AG04449 (cell line): Measurements from ENCODE around the gene PRAC1.
A peak's percentile ranks its signal among the peaks of the same experiment; 100 is the strongest.

Experiments
- CTCF ChIA-PET: fragments of 350-600 bp; formaldehyde crosslinking; extraction: SDS; loops from one replicate; lab custom pipeline; 2021; ENCODE audit warnings: antibody characterized with exemption; lab: Yijun Ruan, JAX
- POLR2A ChIA-PET: fragments of 400-600, 350-600 bp; formaldehyde crosslinking; extraction: SDS; loops from one replicate; lab custom pipeline; 2020; ENCODE audit warnings: antibody characterized with exemption, inconsistent platforms; lab: Yijun Ruan, JAX
- DNase-seq: peaks from one replicate; pipeline ENCODE4 v3.0.0-alpha.2; 2010; ENCODE audit warnings: low read depth, low spot score
- H3K4me3 ChIP-seq: 2 replicates; pipeline ENCODE4 v1.5.1; 2011; ENCODE audit warnings: low read depth, mild to moderate bottlenecking, control low read depth, low read length
- TF ChIP-seq, protein P1 (sequence below): IDR thresholded peaks from one replicate; pipeline ENCODE4 v1.5.1; 2011; ENCODE audit warnings: mild to moderate bottlenecking, moderate library complexity, low read length, control low read depth, inconsistent platforms; ENCODE audit not compliant: insufficient read depth; ENCODE audit errors: missing control alignments

The PRAC1 gene

DNA sequence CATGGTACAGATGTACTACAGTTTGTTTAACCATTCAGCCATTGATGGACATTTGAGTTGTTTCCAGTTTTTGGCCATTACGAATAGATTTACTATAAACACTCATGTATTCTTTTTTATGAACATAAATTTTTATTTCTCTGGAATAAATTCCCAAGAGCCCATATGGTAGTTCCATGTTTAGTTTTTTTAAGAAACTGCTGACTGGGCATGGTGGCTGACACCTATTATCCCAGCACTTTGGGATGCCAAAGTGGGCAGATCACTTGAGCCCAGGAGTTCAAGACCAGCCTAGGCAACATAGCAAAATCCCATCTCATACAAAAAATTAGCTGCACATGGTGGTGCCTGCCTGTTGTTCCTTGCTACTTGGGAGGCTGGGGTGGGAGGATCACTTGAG is 30.3 kb downstream of the PRAC1 start:
- TF ChIP-seq, protein P1, sequence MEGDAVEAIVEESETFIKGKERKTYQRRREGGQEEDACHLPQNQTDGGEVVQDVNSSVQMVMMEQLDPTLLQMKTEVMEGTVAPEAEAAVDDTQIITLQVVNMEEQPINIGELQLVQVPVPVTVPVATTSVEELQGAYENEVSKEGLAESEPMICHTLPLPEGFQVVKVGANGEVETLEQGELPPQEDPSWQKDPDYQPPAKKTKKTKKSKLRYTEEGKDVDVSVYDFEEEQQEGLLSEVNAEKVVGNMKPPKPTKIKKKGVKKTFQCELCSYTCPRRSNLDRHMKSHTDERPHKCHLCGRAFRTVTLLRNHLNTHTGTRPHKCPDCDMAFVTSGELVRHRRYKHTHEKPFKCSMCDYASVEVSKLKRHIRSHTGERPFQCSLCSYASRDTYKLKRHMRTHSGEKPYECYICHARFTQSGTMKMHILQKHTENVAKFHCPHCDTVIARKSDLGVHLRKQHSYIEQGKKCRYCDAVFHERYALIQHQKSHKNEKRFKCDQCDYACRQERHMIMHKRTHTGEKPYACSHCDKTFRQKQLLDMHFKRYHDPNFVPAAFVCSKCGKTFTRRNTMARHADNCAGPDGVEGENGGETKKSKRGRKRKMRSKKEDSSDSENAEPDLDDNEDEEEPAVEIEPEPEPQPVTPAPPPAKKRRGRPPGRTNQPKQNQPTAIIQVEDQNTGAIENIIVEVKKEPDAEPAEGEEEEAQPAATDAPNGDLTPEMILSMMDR, result no peak
- DNase-seq, result no peak
- ChIA-PET CTCF (interaction anchor here (1.3 kb wide), 1 partner anchor 9 kb away, joined by 3 read pairs; no protein-coding TSS in a partner anchor), POLR2A (no interaction called here)
- no peak overlapping the region for H3K4me3 ChIP-seq

- TF ChIP-seq, protein P1, result no peak
- POLR2A ChIA-PET, result no interaction called here
These were observed 31.7 kb downstream of the PRAC1 start for GRCh38 chr17:48690655-48691054.

GRCh38 chr17:48681609-48682008 is 40.7 kb downstream of the PRAC1 start:
- H3K4me3 ChIP-seq, result no peak overlapping the region
- ChIA-PET CTCF (interaction anchor here (1.0 to 13.2 kb wide), 5 partner anchors 13 to 200 kb away, joined by 3 to 260 read pairs (median 60); no protein-coding TSS in a partner anchor), POLR2A (no interaction called here)
- DNase-seq, result no peak
- TF ChIP-seq, protein P1, result no peak

More at GRCh38 chr17:48690655-48691054, 31.7 kb downstream of the PRAC1 start:
- CTCF ChIA-PET, result interaction anchor here (1.0 to 1.1 kb wide), 2 partner anchors 12 to 114 kb away, joined by 3 to 5 read pairs; no protein-coding TSS in a partner anchor
- no peak for DNase-seq
- H3K4me3 ChIP-seq, result no peak overlapping the region

- POLR2A ChIA-PET, result no interaction called here
- H3K4me3 ChIP-seq, result no peak overlapping the region
- no peak for DNase-seq
- TF ChIP-seq, protein P1, result no peak
- CTCF ChIA-PET, result interaction anchor here (0.7 to 13.2 kb wide), 47 partner anchors 8 to 547 kb away, joined by 3 to 260 read pairs (median 6); partner anchors contain the start of genes PRAC2 and TTLL6
These were observed 42.8 kb downstream of the PRAC1 start for GRCh38 chr17:48679385-48680096.

DNA sequence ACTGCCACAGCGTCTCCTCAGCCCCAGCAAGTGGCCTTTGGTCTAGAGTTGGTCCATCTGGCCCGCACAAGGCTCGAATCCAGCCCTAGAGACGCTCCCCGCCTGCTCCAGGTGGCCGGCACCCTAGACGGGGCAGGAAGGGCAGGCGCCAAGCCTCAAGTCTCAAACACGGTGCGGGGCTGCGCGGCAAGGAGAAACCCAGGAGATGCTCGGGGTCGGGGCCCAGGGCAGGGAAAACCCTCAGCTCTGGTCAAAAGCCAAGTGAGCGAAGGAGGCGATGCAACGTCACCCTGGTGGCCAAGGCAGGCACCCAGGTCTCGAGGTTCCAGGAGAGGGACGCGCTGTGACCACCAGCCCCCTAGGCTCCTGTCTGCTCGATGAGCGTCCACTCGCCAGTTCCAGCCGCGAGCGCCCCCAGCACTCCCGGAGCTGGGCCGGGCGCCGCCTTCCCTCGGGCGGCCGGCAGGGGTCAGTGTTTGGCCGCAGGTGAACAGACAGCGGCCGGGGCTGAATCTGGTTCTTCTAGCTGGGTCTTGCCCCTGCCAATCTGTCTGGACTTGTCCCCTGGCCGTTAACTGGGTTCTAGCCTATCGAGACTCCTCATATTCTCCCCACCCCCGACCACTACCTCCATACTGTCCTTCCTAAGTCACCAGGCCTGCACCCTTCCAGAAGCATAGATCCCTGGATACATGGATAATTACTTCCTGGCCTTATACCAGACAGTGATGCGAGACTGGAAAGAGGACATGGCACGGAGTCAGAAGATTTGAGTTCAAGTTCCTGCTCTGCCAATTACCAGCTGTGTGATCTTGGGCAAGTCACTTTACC is 44.0 kb downstream of the PRAC1 start:
- ChIA-PET POLR2A (no interaction called here), CTCF (interaction anchor here (0.6 to 13.2 kb wide), 55 partner anchors 10 to 549 kb away, joined by 3 to 260 read pairs (median 5); partner anchors contain the start of genes PRAC2 and TTLL6)
- peak overlapping the region; percentile 30 for H3K4me3 ChIP-seq
- no peak for DNase-seq
- TF ChIP-seq, protein P1, result peak; percentile 93
